Left colon (tissue), 2 donors: ENCODE data around the gene MT2A. TPM values are rescaled to one million over a fixed set of nuclear protein-coding genes. Genes with fewer than 3 reads are reported as not detected.
"Not testable (repeated sequence)": the region's sequence is repeated elsewhere in the genome, so short reads cannot be mapped to it uniquely, and the experiment has no call there.

ENCODE experiments used
- ATAC-seq: fragments of 200-7000 bp; cut with Tn5 transposase; one replicate; pipeline ENCODE4 v1.9.1; 2020; ENCODE audit warnings: mild to moderate bottlenecking, moderate library complexity
- DNase-seq, 2 donors: peaks; one replicate each; pipeline ENCODE4 v3.0.0-alpha.2; 2020
- intact Hi-C, 2 donors: fragments of 100-400 bp; cut with DNase I in 1 of 2; cut with micrococcal nuclease in 1 of 2; formaldehyde crosslinking; loops; one replicate each; pipeline versions ENCODE4 v1.11.2 to v1.14.0; 2022; cut with DNase I, micrococcal nuclease
- total RNA-seq, 2 donors: library from RNA; stranded (reverse); fragmentation: NEBNext Ultra II Directional; extraction: Animal tissue kit (Norgen Biotek cat#: 25700); gene quantifications; one replicate each; pipeline ENCODE4 v1.2.1, GENCODE V29; 2021
- donor health status: DM: no; HTN: no; CAD: no.
- donor health status: DM: yes; HTN: yes; CAD: no.

The MT2A gene
- total RNA-seq, 2 donors from 2014 or later, result 78.4 to 287 TPM

GRCh38 chr16:56614549-56614991 lies 6.2 kb downstream of the MT2A start:
- ATAC-seq (no peak), DNase-seq (no peak)
- intact Hi-C loops, result no loop called here

- DNase-seq (no peak), ATAC-seq (no peak)
- intact Hi-C loops, result no loop called here
Observed at GRCh38 chr16:56615353-56615752, 7.0 kb downstream of the MT2A start.

- DNase-seq (no peak), ATAC-seq (peak; percentile 8)
- intact Hi-C loops, result no loop called here
Observed at GRCh38 chr16:56616608-56617211, 8.3 kb downstream of the MT2A start.

- peak; percentile 82 to 84 for DNase-seq
- intact Hi-C loops, result no loop called here
- peak; percentile 98 for ATAC-seq
Observed at GRCh38 chr16:56617212-56618085, 9.1 kb downstream of the MT2A start.

GRCh38 chr16:56618138-56618537 lies 9.8 kb downstream of the MT2A start:
- DNase-seq (no peak), ATAC-seq (no peak)
- intact Hi-C loops, result no loop called here

- intact Hi-C loops, result no loop called here
- DNase-seq, result no peak
- ATAC-seq, result no peak
Observed at GRCh38 chr16:56620339-56620897, 12.0 kb downstream of the MT2A start.

- ATAC-seq, DNase-seq, intact Hi-C loops: not testable (repeated sequence)
Observed at GRCh38 chr16:56621665-56622445, 13.5 kb downstream of the MT2A start.

- DNase-seq, intact Hi-C loops, ATAC-seq: not testable (repeated sequence)
Observed at GRCh38 chr16:56623184-56623583, 14.8 kb downstream of the MT2A start.

- intact Hi-C loops, result no loop called here
- ATAC-seq (no peak), DNase-seq (no peak)
Observed at GRCh38 chr16:56623637-56624036, 15.3 kb downstream of the MT2A start.

GRCh38 chr16:56625140-56625942 lies 17.0 kb downstream of the MT2A start, which contains the start of gene MT1E:
TSS of gene MT1E (plus strand) at chr16:56625781. CDS start at chr16:56625852, 71 bp downstream.
- intact Hi-C loops, result no loop called here
- peak; percentile 77 to 82 for DNase-seq
- ATAC-seq, result peak; percentile 90

GRCh38 chr16:56625943-56626654 lies 17.7 kb downstream of the MT2A start:
- DNase-seq, result peak; percentile 49 to 74
- intact Hi-C loops, result no loop called here
- peak; percentile 61 for ATAC-seq

- DNase-seq, result no peak
- intact Hi-C loops, result no loop called here
- peak; percentile 17 for ATAC-seq
Observed at GRCh38 chr16:56626685-56627084, 18.3 kb downstream of the MT2A start.

GRCh38 chr16:56628486-56629350 lies 20.3 kb downstream of the MT2A start:
- ATAC-seq (no peak), DNase-seq (no peak)
- intact Hi-C loops, result no loop called here

GRCh38 chr16:56629531-56629930 lies 21.1 kb downstream of the MT2A start:
- intact Hi-C loops, result no loop called here
- ATAC-seq, result no peak
- DNase-seq, result no peak

GRCh38 chr16:56630134-56630533 lies 21.8 kb downstream of the MT2A start:
- DNase-seq (no peak), ATAC-seq (no peak)
- intact Hi-C loops, result no loop called here

GRCh38 chr16:56631197-56631596 lies 22.8 kb downstream of the MT2A start:
- no peak for ATAC-seq
- no peak for DNase-seq
- intact Hi-C loops, result no loop called here

- DNase-seq, result no peak
- no peak for ATAC-seq
- intact Hi-C loops, result no loop called here
Observed at GRCh38 chr16:56631832-56632155, 23.4 kb downstream of the MT2A start.
